HT-29 (cell line): ENCODE results near the gene DCLRE1B. TPM values are rescaled to one million over a fixed set of nuclear protein-coding genes. Genes with fewer than 3 reads are reported as not detected.

ENCODE experiments used
- DNase-seq: peaks from one replicate; pipeline ENCODE4 v3.0.0-alpha.2; 2015; ENCODE audit warnings: low spot score
- total RNA-seq: library from RNA; depleted of rRNA; stranded (reverse); fragments of >200 nt; shearing (Covaris generic); gene quantifications from 2 replicates; pipeline ENCODE4 v1.2.3, GENCODE V29; 2014

DCLRE1B gene
- total RNA-seq, 1 experiment from 2014 or later, result 6.2 TPM

- DNase-seq, result peak; percentile 37
Observed at GRCh38 chr1:113886417-113887401, 18.4 kb upstream of the DCLRE1B start.

GRCh38 chr1:113887402-113888175 lies 17.5 kb upstream of the DCLRE1B start, which contains the start of gene BCL2L15:
TSS of gene BCL2L15 (minus strand) at chr1:113887581. CDS start at chr1:113887375, 206 bp downstream.
- DNase-seq, result peak; percentile 79

- DNase-seq, result no peak
Observed at GRCh38 chr1:113890816-113891215, 14.3 kb upstream of the DCLRE1B start.

GRCh38 chr1:113891631-113892220 lies 13.4 kb upstream of the DCLRE1B start:
- DNase-seq, result no peak

GRCh38 chr1:113893267-113893666 lies 11.9 kb upstream of the DCLRE1B start:
- DNase-seq, result no peak

GRCh38 chr1:113895098-113895497 lies 10.0 kb upstream of the DCLRE1B start:
- no peak for DNase-seq

GRCh38 chr1:113895961-113896360 lies 9.2 kb upstream of the DCLRE1B start:
- no peak for DNase-seq

- DNase-seq, result no peak
Observed at GRCh38 chr1:113898241-113898814, 6.8 kb upstream of the DCLRE1B start.

- no peak for DNase-seq
Observed at GRCh38 chr1:113899111-113899510, 6.0 kb upstream of the DCLRE1B start.

GRCh38 chr1:113901191-113901590 lies 3.9 kb upstream of the DCLRE1B start:
- no peak for DNase-seq

- DNase-seq, result peak; percentile 15
Observed at GRCh38 chr1:113903501-113904292, 1.4 kb upstream of the DCLRE1B start.

- peak; percentile 76 for DNase-seq
Observed at GRCh38 chr1:113904293-113904673, 843 bp upstream of the DCLRE1B start.

GRCh38 chr1:113905435-113905861 lies 322 bp downstream of the DCLRE1B start:
- DNase-seq, result peak; percentile 44

- DNase-seq, result no peak
Observed at GRCh38 chr1:113912594-113913311, 7.6 kb downstream of the DCLRE1B start.

- DNase-seq, result no peak
Observed at GRCh38 chr1:113913312-113913668, 8.2 kb downstream of the DCLRE1B start.

- DNase-seq, result no peak
Observed at GRCh38 chr1:113913887-113914664, 8.9 kb downstream of the DCLRE1B start.

GRCh38 chr1:113916974-113917373 lies 11.8 kb downstream of the DCLRE1B start:
- DNase-seq, result no peak

- no peak for DNase-seq
Observed at GRCh38 chr1:113917400-113918082, 12.4 kb downstream of the DCLRE1B start.

GRCh38 chr1:113918243-113918642 lies 13.1 kb downstream of the DCLRE1B start:
- no peak for DNase-seq
